Mesodermal cell (in vitro differentiated cells): ENCODE measurements around the gene CPAMD8.

ENCODE experiments used
- H3K27ac ChIP-seq: 2 replicates; pipeline ENCODE4 v1.7.0; 2013; ENCODE audit warnings: mild to moderate bottlenecking, low read depth, low read length, moderate library complexity; ENCODE audit not compliant: severe bottlenecking
- H3K36me3 ChIP-seq: 2 replicates; pipeline ENCODE4 v1.7.1; 2013; ENCODE audit warnings: mild to moderate bottlenecking, low read length, moderate library complexity; ENCODE audit not compliant: control insufficient read depth, insufficient read depth
- H3K4me1 ChIP-seq: one replicate; pipeline ENCODE4 v1.7.1; 2013; ENCODE audit warnings: mild to moderate bottlenecking, low read length; ENCODE audit not compliant: insufficient read depth, control insufficient read depth, poor library complexity, severe bottlenecking
- H3K4me3 ChIP-seq: 2 replicates; pipeline ENCODE4 v1.7.0; 2013; ENCODE audit warnings: low read length, control low read depth, mild to moderate bottlenecking; ENCODE audit not compliant: insufficient read depth, poor library complexity, severe bottlenecking; ENCODE audit errors: extremely low read depth
- H3K9me3 ChIP-seq: 2 replicates; pipeline ENCODE4 v1.7.1; 2013; ENCODE audit warnings: mild to moderate bottlenecking, low read length, moderate library complexity; ENCODE audit not compliant: control insufficient read depth
- WGBS, 2 experiments: methylation state at CpG; one replicate each; pipeline ENCODE4 v1.1.5; 2013; ENCODE audit warnings: missing lambda C conversion rate in 2 of 2; ENCODE audit not compliant: insufficient coverage in 2 of 2; 5-methylcytosine and 5-hydroxymethylcytosine counted together

CPAMD8 gene

GRCh38 chr19:16920816-16921529, 105.6 kb downstream of the CPAMD8 start:
- H3K4me1 ChIP-seq, result no peaks in the 10 kb centered on the region
- peaks cover 4% of the 10 kb centered on the region for H3K9me3 ChIP-seq
- 69 to 86% methylated on average over 9 of the region's 12 CpGs for WGBS, 2 experiments
- no peaks in the 10 kb centered on the region for H3K36me3 ChIP-seq
- no peak overlapping the region for H3K4me3 ChIP-seq
- no peak overlapping the region for H3K27ac ChIP-seq

DNA sequence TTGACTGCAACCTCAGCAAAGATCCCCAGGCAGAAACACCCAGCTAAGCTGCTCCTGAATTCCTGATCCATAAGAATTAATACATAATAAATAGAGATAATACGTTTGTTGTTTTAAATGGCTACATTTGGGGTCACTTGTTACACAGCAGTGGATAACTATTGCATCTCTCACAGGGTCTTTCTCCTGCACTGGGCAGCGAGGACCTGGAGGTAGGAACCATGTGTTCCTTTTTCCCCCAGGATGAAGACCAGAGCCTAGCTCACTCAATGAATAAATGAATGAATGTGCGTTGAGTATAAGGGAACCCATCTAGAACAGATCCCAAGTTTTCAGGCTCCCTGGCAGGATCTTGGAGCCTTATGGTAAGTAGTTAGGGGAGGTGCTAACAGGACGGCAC, 107.1 kb downstream of the CPAMD8 start:
- Histone ChIP-seq H3K27ac (no peak overlapping the region), H3K9me3 (no peaks in the 10 kb centered on the region), H3K36me3 (no peaks in the 10 kb centered on the region), H3K4me3 (no peak overlapping the region), H3K4me1 (no peaks in the 10 kb centered on the region)
- WGBS, 2 experiments, result 96 to 100% methylated on average over 2 to 3 of the region's 4 CpGs

DNA sequence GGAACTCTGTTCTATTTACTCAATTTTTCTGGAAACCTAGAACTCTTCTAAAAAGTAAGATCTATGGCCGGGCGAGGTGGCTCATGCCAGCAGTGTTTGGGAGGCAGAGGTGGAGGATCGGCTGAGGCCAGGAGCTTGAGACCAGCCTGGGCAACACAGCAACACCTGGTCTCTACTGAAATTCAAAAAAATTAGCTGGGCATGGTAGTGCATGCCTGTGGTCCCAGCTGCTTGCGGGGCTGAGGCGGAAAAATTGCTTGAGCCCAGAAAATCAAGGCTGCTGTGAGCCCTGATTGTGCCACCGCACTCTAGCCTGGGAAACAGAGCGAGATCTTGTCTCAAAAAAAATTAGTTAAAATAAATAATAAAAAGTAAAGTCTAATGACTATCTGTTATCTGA, 109.2 kb downstream of the CPAMD8 start:
- H3K4me1 ChIP-seq, result no peaks in the 10 kb centered on the region
- peaks cover 12% of the 10 kb centered on the region for H3K9me3 ChIP-seq
- no peak overlapping the region for H3K4me3 ChIP-seq
- 65 to 68% methylated on average over 5 of the region's 7 CpGs for WGBS, 2 experiments
- no peak overlapping the region for H3K27ac ChIP-seq
- no peaks in the 10 kb centered on the region for H3K36me3 ChIP-seq

GRCh38 chr19:16915734-16916133, 110.9 kb downstream of the CPAMD8 start:
- Histone ChIP-seq H3K4me3 (no peak overlapping the region), H3K9me3 (peaks cover 16% of the 10 kb centered on the region), H3K27ac (no peak overlapping the region), H3K36me3 (no peaks in the 10 kb centered on the region), H3K4me1 (no peaks in the 10 kb centered on the region)
- 47 to 61% methylated on average over 2 to 3 of the region's 3 CpGs for WGBS, 2 experiments

DNA sequence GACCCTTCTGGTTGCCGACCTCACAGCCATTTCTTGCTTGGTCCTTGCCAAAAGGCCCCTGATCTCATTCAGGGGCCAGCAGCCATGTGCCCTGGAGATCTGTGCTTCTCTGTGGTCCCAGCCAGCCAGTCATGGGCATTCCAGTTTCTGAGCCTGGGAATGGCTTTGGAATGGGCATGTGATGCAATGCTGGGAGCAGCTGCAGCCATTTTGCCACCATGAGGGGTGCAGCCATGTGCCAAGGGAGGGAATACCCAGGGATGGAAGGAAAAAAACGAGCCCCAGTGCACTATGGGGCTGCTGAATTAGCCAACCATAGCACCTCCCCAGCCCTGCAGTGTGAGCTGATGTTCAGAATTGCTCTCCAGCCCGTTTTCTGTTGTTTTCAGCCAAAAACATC, 111.5 kb downstream of the CPAMD8 start:
- no peak overlapping the region for H3K4me3 ChIP-seq
- no peaks in the 10 kb centered on the region for H3K36me3 ChIP-seq
- no peaks in the 10 kb centered on the region for H3K4me1 ChIP-seq
- H3K27ac ChIP-seq, result no peak overlapping the region
- WGBS, 2 experiments, result 61 to 71% methylated on average over 3 of the region's 3 CpGs
- peaks cover 16% of the 10 kb centered on the region for H3K9me3 ChIP-seq

DNA sequence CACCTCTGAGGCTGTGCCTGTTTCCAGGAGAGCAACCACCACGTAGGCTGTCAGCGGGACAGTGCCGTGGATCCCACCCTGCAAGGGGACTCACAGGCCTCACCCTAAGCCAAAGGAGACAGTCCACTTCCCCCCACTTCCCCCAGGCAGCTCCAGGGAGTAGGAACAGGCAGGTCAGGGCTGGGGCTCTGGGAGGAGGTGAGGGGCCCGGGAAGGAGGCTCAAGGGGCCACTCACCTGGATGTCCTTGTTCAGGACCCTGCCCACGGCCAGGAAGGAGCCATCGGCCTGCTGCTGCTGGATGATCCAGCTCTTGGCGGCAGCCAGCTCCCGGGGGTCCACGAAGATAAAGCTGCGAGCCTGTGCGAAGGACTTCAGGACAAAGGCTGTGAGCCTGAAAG, 112.2 kb downstream of the CPAMD8 start:
- H3K4me3 ChIP-seq, result no peak overlapping the region
- H3K27ac ChIP-seq, result no peak overlapping the region
- H3K9me3 ChIP-seq, result peaks cover 16% of the 10 kb centered on the region
- no peaks in the 10 kb centered on the region for H3K4me1 ChIP-seq
- 90 to 98% methylated on average over 8 to 9 of the region's 11 CpGs for WGBS, 2 experiments
- H3K36me3 ChIP-seq, result no peaks in the 10 kb centered on the region

DNA sequence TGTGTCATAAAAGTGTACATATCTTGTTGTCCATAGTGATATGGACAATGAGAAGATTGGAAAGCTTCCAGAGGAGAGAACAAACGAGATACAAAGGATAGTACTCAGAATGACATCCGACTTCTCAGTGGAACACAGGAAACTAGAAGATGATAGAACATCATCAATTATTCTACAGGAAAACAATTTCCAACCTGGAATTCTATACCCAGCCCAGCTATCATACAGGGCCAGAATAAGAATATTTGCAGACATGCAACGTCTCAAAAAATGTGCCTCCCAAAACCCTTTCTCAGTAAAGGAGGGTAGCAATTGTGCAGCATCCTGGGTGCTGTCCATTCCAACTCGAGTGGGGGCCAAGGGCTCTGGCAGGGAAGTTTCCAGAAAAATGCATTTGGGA, 113.8 kb downstream of the CPAMD8 start:
- Histone ChIP-seq H3K27ac (no peak overlapping the region), H3K9me3 (peaks cover 16% of the 10 kb centered on the region), H3K4me3 (no peak overlapping the region), H3K36me3 (no peaks in the 10 kb centered on the region), H3K4me1 (no peaks in the 10 kb centered on the region)
- 59 to 84% methylated on average over 2 to 3 of the region's 4 CpGs for WGBS, 2 experiments

DNA sequence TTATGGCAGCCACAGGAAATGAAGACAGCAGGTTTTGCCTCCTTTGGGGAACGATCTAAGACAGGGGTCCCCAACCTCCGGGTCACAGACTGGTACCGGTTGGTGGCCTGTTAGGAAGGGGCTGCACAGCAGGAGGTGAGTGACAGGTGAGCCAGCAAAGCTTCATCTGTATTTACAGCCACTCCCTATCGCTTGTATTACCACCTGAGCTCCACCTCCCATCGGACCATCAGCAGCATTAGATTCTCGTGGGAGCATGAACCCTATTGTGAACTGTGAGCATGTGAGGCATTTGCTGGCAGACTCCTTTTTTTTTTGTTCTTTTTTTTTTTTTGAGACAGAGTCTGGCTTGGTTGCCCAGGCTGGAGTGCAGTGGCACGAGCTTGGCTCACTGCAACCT, 115.6 kb downstream of the CPAMD8 start:
- no peaks in the 10 kb centered on the region for H3K4me1 ChIP-seq
- H3K27ac ChIP-seq, result no peak overlapping the region
- no peak overlapping the region for H3K4me3 ChIP-seq
- peaks cover 16% of the 10 kb centered on the region for H3K9me3 ChIP-seq
- no peaks in the 10 kb centered on the region for H3K36me3 ChIP-seq
- 91 to 92% methylated on average over 5 to 6 of the region's 7 CpGs for WGBS, 2 experiments

DNA sequence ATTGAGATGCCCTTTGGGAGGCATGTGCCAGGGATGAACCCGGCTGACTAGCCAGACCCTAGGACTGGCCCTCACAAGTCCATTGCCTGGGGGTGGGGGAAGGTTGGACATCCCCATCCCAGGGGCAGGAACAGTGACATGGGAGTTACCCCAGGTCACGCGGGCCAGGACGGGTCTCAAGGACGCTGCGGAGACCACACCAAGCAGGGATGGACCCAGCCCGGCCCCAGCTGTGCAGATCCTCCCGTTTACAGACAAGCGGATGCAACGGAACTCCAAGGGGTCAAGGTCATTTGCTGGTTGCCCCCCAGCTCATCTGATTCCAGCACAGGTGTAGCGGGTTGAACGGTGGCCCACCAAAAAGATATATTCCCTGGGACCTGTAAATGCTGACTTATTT, 117.9 kb downstream of the CPAMD8 start:
- Histone ChIP-seq H3K4me1 (no peaks in the 10 kb centered on the region), H3K36me3 (no peaks in the 10 kb centered on the region), H3K4me3 (no peak overlapping the region), H3K9me3 (peaks cover 16% of the 10 kb centered on the region), H3K27ac (no peak overlapping the region)
- WGBS, 2 experiments, result 87 to 94% methylated on average over 12 of the region's 12 CpGs

DNA sequence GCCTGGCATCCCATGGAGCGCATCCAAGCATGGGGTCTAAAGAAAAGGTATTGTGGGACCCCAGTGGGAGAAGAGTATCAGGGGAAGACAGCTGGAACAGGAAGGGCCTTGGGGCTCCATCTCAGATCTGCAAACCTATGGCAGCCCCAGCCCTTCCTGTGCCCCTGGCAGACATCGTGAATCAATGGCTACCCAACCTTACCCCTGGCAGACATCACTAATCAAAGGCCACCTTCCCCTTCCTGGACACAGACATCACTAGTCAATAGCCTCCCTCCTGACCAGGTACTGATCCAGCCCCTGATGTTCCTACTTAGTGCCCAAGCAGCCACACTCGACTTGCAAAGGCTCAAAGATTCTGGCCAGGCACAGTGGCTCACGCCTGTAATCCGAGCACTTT, 122.0 kb downstream of the CPAMD8 start:
- H3K36me3 ChIP-seq, result no peaks in the 10 kb centered on the region
- no peak overlapping the region for H3K4me3 ChIP-seq
- H3K9me3 ChIP-seq, result no peaks in the 10 kb centered on the region
- no peak overlapping the region for H3K27ac ChIP-seq
- WGBS, 2 experiments, result 82 to 90% methylated on average over 3 to 5 of the region's 5 CpGs
- H3K4me1 ChIP-seq, result no peaks in the 10 kb centered on the region

DNA sequence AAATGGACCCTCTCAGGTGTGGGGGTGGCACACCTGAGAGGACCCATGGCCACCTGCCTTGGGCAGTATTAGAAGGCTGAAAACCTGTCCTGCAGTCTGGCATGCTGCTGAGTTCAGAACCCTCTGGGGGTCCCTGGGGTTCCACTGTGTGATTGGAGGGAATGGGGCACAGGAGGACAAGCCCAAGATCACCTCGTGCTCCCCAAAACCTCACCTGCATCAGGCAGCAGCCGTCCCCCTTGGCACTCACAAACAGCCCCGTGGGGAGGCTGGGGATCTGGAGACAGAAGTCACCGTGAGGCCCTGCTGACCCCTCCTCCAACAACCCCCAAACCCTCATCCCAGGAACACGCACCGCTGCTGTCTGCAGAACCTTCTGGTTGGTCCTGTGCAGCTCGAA, 123.3 kb downstream of the CPAMD8 start:
- no peak overlapping the region for H3K27ac ChIP-seq
- no peaks in the 10 kb centered on the region for H3K9me3 ChIP-seq
- no peaks in the 10 kb centered on the region for H3K36me3 ChIP-seq
- no peak overlapping the region for H3K4me3 ChIP-seq
- H3K4me1 ChIP-seq, result no peaks in the 10 kb centered on the region
- 85 to 86% methylated on average over 3 to 5 of the region's 7 CpGs for WGBS, 2 experiments
